ENCODE results near the gene IGF1R.

DNA sequence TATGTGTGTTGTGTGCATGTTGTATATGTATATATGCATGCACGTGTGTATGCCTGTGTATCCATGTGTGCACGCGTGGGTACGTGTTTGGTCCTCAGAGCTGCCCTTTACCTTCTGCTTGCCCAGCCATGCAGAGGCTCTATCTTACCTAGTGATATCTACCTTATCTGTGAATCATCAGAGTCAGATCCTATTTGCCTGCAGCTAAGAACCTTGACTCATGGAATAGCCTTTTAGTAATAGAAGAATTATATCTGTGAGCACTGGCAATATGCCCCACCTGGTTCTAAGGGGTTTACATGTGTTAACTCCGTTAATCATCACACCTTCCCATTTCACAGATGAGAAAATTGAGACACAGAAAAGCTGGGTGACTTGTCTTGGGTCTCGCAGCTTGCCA, 348.3 kb downstream of the IGF1R start:
- TF ChIP-seq, protein P1, sequence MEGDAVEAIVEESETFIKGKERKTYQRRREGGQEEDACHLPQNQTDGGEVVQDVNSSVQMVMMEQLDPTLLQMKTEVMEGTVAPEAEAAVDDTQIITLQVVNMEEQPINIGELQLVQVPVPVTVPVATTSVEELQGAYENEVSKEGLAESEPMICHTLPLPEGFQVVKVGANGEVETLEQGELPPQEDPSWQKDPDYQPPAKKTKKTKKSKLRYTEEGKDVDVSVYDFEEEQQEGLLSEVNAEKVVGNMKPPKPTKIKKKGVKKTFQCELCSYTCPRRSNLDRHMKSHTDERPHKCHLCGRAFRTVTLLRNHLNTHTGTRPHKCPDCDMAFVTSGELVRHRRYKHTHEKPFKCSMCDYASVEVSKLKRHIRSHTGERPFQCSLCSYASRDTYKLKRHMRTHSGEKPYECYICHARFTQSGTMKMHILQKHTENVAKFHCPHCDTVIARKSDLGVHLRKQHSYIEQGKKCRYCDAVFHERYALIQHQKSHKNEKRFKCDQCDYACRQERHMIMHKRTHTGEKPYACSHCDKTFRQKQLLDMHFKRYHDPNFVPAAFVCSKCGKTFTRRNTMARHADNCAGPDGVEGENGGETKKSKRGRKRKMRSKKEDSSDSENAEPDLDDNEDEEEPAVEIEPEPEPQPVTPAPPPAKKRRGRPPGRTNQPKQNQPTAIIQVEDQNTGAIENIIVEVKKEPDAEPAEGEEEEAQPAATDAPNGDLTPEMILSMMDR (IDR thresholded peaks at IDR 0.05): no peak
- no peak for TF ChIP-seq POLR2A (IDR thresholded peaks at IDR 0.05)
- TF ChIP-seq POLR2AphosphoS5 (IDR thresholded peaks at IDR 0.05; ENCODE audit: insufficient read depth in 1 of 2, low read depth in 1 of 2): no peak
